ENCODE results near the gene HNRNPM. TPM values are rescaled to one million over a fixed set of nuclear protein-coding genes. Genes with fewer than 3 reads are reported as not detected.

HNRNPM gene
- total and polyA plus RNA-seq, 2 donors (not counting 1 experiment from before 2014, with no cell fraction given): 137 to 221 TPM

DNA sequence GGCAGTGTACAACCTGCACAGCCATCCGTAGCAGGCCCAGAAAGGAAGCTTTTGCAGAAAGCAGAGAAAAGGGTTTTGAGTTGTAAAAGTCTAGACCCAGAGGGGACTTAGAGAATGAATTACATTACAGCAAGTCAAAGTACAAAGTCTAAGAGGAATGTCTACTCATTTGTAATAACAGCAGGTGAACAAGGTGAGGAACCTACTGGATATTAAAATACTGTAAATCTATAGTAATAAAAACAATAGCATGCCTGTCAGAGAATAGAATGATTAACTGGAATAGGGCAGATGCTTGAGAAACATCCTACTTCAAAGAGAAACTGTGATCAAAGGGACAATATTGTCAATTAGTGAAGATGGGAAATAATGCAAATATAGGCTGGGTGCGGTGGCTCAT is 87.5 kb downstream of the HNRNPM start:
- intact Hi-C loops (cut with micrococcal nuclease): no loop called here
- Mint-ChIP-seq H3K4me3 (no peak overlapping the region), H3K4me1 (no peaks in the 10 kb centered on the region), H3K9me3 (ENCODE audit: insufficient read depth) (no peaks in the 10 kb centered on the region), H3K27me3 (no peaks in the 10 kb centered on the region), H3K27ac (no peak overlapping the region)
- Histone ChIP-seq H2AFZ (ENCODE audit: insufficient read depth, low read depth, low read length, poor library complexity, severe bottlenecking) (no peak overlapping the region), H3K4me2 (replicated peaks; ENCODE audit: low read depth, low read length, poor library complexity, severe bottlenecking) (no peak overlapping the region), H3K79me2 (ENCODE audit: control insufficient read depth, insufficient read depth, low read length) (no peaks in the 10 kb centered on the region), H3K27ac (ENCODE audit: low read length in 2 of 2) (no peak overlapping the region), H3K9me3 (ENCODE audit: control extremely low read depth in 1 of 3, control insufficient read depth in 2 of 3, insufficient read depth in 1 of 3, low read length in 2 of 3) (no peaks in the 10 kb centered on the region), H3K27me3 (replicated peaks in 1 of 4; ENCODE audit: control extremely low read depth in 1 of 4, control insufficient read depth in 3 of 4, insufficient read depth in 4 of 4, low read length in 3 of 4) (no peaks in the 10 kb centered on the region), H4K20me1 (ENCODE audit: control insufficient read depth, insufficient read depth, low read length, poor library complexity, severe bottlenecking) (no peaks in the 10 kb centered on the region), H3K4me1 (ENCODE audit: control insufficient read depth in 2 of 2, insufficient read depth in 2 of 2, low read length in 2 of 2) (no peaks in the 10 kb centered on the region), H3K9ac (ENCODE audit: low read length) (no peak overlapping the region), H3K4me3 (ENCODE audit: control extremely low read depth in 1 of 5, extremely low read depth in 1 of 5, insufficient read depth in 1 of 5, low read depth in 2 of 5, low read length in 4 of 5) (no peak overlapping the region), H3K36me3 (replicated peaks in 1 of 2; ENCODE audit: control extremely low read depth in 1 of 2, control insufficient read depth in 1 of 2, extremely low read depth in 1 of 2, insufficient read depth in 2 of 2, low read length in 1 of 2) (peaks cover 3 to 40% of the 10 kb centered on the region in 2 experiments)
- ChIA-PET CTCF (no interaction called here), POLR2A (no interaction called here)
- DNase-seq: no peak
- TF ChIP-seq EZH2 (IDR thresholded peaks at IDR 0.05; ENCODE audit: borderline replicate concordance, insufficient read depth, low read depth, low read length, poor library complexity, severe bottlenecking): no peak
- TF ChIP-seq, protein P1, sequence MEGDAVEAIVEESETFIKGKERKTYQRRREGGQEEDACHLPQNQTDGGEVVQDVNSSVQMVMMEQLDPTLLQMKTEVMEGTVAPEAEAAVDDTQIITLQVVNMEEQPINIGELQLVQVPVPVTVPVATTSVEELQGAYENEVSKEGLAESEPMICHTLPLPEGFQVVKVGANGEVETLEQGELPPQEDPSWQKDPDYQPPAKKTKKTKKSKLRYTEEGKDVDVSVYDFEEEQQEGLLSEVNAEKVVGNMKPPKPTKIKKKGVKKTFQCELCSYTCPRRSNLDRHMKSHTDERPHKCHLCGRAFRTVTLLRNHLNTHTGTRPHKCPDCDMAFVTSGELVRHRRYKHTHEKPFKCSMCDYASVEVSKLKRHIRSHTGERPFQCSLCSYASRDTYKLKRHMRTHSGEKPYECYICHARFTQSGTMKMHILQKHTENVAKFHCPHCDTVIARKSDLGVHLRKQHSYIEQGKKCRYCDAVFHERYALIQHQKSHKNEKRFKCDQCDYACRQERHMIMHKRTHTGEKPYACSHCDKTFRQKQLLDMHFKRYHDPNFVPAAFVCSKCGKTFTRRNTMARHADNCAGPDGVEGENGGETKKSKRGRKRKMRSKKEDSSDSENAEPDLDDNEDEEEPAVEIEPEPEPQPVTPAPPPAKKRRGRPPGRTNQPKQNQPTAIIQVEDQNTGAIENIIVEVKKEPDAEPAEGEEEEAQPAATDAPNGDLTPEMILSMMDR (IDR thresholded peaks at IDR 0.05): no peak
- ATAC-seq (ENCODE audit: low read depth): no peak
- WGBS (ENCODE audit: insufficient coverage): 100% methylated on average over 2 of the region's 2 CpGs

DNA sequence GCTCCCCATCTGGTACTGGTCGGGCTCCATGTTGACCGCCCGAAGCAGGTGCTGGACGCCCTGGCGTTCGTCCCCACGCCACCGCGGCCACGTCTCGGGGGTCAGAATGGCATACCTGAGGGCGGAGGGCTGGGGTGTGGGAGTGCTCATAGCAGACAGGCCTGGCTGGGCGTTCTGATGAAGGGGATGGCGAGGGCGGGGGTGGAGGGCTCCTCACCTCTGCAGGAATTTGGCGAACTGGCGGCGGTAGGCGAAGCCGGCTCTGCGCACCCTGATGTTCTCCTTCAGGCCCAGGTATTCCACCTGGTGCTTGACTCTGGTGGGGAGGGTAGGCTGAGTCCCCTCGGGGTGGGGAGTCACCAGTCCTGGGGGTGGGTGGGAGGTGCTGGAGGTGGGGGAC is 91.5 kb downstream of the HNRNPM start:
- H3K36me3 ChIP-seq (replicated peaks in 1 of 2; ENCODE audit: control extremely low read depth in 1 of 2, control insufficient read depth in 1 of 2, extremely low read depth in 1 of 2, insufficient read depth in 2 of 2, low read length in 1 of 2): peaks cover 0 to 31% of the 10 kb centered on the region in 2 experiments
- H3K27me3 Mint-ChIP-seq: no peaks in the 10 kb centered on the region
- no peaks in the 10 kb centered on the region for H3K9me3 ChIP-seq (ENCODE audit: control extremely low read depth in 1 of 3, control insufficient read depth in 2 of 3, insufficient read depth in 1 of 3, low read length in 2 of 3)
- ATAC-seq (ENCODE audit: low read depth) (no peak), DNase-seq (no peak)
- intact Hi-C loops (cut with micrococcal nuclease): no loop called here
- H3K9ac ChIP-seq (ENCODE audit: low read length): no peak overlapping the region
- no peaks in the 10 kb centered on the region for H3K27me3 ChIP-seq (replicated peaks in 1 of 4; ENCODE audit: control extremely low read depth in 1 of 4, control insufficient read depth in 3 of 4, insufficient read depth in 4 of 4, low read length in 3 of 4)
- 98% methylated on average over 15 of the region's 22 CpGs for WGBS (ENCODE audit: insufficient coverage)
- no peak overlapping the region for H3K27ac ChIP-seq (ENCODE audit: low read length in 2 of 2)
- H3K9me3 Mint-ChIP-seq (ENCODE audit: insufficient read depth): no peaks in the 10 kb centered on the region
- no peak overlapping the region for H2AFZ ChIP-seq (ENCODE audit: insufficient read depth, low read depth, low read length, poor library complexity, severe bottlenecking)
- H3K79me2 ChIP-seq (ENCODE audit: control insufficient read depth, insufficient read depth, low read length): no peaks in the 10 kb centered on the region
- H3K4me3 ChIP-seq (ENCODE audit: control extremely low read depth in 1 of 5, extremely low read depth in 1 of 5, insufficient read depth in 1 of 5, low read depth in 2 of 5, low read length in 4 of 5): no peak overlapping the region
- H3K27ac Mint-ChIP-seq: no peak overlapping the region
- ChIA-PET POLR2A (no interaction called here), CTCF (no interaction called here)
- H3K4me2 ChIP-seq (replicated peaks; ENCODE audit: low read depth, low read length, poor library complexity, severe bottlenecking): no peak overlapping the region
- H4K20me1 ChIP-seq (ENCODE audit: control insufficient read depth, insufficient read depth, low read length, poor library complexity, severe bottlenecking): no peaks in the 10 kb centered on the region
- no peaks in the 10 kb centered on the region for H3K4me1 Mint-ChIP-seq
- H3K4me3 Mint-ChIP-seq: no peak overlapping the region
- no peak for TF ChIP-seq EZH2 (IDR thresholded peaks at IDR 0.05; ENCODE audit: borderline replicate concordance, insufficient read depth, low read depth, low read length, poor library complexity, severe bottlenecking)
- TF ChIP-seq, protein P1 (IDR thresholded peaks at IDR 0.05): no peak
- H3K4me1 ChIP-seq (ENCODE audit: control insufficient read depth in 2 of 2, insufficient read depth in 2 of 2, low read length in 2 of 2): no peaks in the 10 kb centered on the region

Measured in B cell (primary cell).